UCSD-AML1 (cell line): ENCODE results near the gene NUP50.
"Not testable (repeated sequence)": the region's sequence is repeated elsewhere in the genome, so short reads cannot be mapped to it uniquely, and the experiment has no call there.

Source experiments
- DNase-seq: peaks from one replicate; lab custom pipeline; 2025; ENCODE audit not compliant: unreplicated experiment; lab: John Stamatoyannopoulos, UW

Gene NUP50

DNA sequence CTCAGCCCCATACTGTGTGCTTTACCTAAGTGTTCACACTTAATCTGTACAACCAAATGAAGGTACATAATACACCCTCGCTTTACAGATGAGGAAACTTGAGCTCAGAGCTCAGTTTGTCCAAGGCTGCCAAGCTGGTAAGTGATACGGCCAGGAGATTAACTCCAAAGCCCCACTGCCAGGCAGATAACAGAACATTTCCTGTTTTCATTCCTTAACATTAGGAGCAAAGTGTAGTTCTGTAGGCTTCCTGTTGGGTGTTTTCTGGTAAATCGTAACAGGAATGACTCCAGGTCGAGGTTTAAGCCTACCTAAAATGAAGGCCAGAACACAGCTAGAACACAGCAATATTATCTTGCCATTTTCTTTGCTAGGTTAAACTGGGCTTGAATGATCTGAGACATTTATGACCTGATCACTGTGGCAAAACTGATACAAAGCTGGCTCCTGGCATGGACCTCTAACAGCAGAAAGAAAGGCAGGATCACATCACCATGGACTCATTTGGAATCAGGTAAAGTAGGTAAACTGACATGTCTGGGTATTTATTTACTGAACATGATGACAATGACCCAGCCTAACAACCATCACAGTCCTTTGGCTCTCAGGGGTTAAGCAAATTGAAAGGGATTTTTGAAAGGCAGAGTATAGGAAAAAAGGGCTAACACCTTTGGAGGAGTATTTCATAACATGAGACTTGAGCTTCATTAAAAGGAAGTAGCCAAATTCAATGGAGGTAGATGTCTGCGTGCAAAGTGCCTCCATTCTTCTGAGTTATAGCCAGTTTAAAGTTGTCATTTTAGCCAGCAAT is 3.9 kb upstream of the NUP50 start:
- DNase-seq, result no peak

- DNase-seq, result no peak
These were observed 1.2 kb upstream of the NUP50 start for GRCh38 chr22:45162531-45162930.

DNA sequence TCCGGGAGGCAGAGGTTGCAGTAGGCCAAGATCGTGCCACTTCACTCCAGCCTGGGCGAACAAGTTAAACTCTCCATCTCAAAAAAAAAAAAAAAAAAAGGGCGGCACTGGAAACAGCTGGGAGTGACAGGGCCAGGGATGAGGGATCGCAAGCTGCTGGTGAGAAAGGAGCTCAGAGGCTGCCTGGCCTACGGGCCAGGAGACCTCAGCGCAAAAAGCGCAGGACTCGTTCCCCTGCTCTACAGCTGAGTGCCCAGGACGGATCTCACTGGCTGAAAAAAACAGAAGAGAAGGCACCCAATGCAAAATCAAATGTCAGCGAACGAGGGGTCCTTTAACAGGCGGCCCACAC is 650 bp upstream of the NUP50 start:
- no peak for DNase-seq

DNA sequence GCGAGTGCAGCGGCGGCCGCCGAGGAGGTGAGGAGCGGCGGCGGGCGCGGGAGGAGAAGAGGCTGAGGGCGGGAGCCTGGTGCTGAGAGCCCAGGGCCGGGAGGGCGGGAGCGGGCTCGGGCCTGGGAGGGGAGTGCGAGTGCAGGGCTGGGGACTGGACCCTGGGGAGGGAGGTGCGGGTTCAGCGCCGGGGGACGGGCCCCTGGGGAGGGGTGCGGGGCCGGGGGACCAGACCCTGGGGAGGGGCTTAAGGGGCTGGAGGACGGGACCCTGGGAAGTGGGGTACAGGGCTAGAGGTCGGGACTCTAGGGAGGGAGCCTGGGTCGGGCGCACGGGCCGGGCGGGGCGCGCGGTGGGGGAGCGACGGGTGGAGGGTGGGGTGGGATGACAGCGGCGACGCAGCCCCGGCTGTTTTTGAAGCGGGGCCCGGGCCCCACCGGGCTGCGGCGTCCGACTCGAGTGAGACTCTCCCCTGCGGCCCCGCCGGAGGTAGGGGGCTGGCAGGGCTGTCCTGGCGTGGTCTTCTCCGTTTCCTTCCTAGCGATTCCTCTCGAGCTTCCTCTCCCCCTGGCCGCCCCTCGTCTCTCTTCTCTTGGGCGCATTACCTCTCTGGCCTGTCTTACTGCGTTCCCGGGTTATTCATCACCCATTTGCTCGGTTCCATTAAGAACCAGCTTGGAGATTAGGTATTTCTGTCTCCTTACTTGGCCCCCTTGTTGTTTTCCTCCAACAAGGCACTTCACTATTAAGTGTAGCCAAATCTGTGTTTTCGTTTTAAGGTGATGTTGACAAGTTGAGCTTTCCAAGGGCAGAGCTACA is 754 bp downstream of the NUP50 start:
- no peak for DNase-seq

DNA sequence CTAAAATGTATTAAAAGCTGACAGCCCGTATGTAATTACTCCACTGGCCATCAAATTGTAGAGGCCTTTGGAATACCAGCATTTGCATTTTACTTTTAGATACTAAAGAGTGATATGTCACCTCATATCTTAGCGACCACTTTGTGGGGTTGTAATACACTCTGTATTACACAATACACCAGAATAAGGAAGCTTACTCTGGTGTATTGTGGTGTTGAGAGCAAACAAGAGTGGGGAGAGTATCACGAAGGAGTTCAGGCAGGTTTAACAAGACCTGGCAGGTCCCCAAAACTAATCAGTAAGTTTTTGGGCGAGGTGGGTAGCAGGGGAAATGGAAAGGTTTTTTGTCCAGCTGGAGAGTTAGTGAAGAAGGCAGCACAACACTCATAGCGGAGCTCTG is 3.2 kb downstream of the NUP50 start:
- no peak for DNase-seq

- DNase-seq, result no peak
These were observed 6.1 kb downstream of the NUP50 start for GRCh38 chr22:45169591-45170466.

GRCh38 chr22:45171830-45172229 is 8.1 kb downstream of the NUP50 start:
- DNase-seq, result no peak

DNA sequence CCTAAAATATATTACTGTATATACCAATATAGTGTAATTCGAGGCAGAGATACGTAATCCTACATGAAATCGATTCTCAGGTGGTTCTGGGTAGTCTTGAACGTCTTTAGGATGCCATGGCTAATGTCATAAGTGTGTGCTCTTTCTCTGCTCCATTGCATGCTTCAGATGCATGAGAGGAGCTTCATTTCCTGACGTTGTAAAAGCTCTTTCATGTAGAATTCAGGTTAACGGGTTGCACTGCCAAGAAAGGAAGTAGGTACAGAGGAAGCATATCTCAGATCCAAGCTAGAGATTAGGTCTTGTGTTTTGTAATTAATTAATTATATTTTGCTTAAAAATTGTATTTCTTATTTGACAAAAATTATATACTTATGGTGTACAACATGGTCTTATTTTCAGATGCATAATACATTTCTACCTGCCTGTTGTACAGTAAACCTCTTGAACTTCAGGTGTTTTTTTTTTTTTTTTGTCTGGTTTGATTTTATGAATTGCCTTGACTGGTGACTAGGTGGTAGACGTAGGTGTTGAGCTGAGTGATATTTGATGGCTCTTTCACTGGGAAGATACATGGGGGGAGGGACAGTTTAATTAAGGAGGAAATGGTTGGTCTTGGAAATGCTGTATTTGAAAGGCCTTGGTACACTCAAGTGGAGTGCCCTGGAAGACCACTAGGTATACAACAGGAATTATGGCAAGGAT is 9.3 kb downstream of the NUP50 start:
- no peak for DNase-seq

GRCh38 chr22:45179276-45180049 is 15.7 kb downstream of the NUP50 start:
- DNase-seq, result no peak

DNA sequence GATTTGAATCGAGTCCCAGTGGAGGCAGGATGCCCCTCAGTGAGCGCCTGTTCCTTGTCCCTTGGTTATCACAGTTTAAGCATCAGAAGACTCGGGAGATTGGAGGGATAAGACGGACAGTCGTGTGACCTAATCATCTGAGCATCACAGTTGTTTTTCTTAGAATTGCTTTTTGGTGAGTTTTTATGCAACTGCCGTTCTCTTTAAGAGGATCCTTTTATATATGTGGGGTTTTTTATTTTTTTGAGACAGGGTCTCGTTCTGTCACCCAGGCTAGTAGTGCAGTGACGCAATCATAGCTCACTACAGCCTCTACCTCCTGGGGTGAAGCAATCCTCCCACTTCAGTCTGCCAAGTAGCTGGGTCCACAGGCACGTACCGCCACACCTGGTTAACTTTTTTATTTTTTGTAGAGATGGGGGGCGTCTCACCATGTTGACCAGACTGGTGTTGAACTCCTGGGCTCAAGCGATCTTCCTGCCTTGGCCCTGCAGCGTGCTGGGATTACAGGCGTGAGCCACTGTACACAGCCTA is 16.5 kb downstream of the NUP50 start:
- DNase-seq, result no peak

- DNase-seq, result no peak
These were observed 17.5 kb downstream of the NUP50 start for GRCh38 chr22:45181240-45181639.

DNA sequence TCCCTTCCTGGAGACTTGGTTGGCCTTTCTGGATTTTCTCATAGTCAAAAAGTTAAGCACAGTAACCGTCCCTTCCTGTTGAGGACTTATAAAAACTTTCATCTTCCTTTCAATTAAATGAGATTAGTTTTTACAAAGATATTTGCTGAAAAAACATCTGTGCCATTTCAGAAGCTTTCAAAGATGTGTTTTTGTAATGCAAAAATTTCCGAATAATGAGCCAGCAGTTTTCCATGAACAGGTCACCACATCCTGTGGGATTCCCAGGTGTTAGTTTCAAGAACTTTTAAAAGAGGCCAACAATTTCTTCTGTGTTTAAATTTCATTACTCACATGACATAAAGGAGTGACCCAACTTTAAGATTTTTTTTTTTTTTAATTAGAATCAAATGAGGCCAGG is 18.0 kb downstream of the NUP50 start:
- DNase-seq, result no peak

- no peak for DNase-seq
These were observed 20.2 kb downstream of the NUP50 start for GRCh38 chr22:45183974-45184373.

DNA sequence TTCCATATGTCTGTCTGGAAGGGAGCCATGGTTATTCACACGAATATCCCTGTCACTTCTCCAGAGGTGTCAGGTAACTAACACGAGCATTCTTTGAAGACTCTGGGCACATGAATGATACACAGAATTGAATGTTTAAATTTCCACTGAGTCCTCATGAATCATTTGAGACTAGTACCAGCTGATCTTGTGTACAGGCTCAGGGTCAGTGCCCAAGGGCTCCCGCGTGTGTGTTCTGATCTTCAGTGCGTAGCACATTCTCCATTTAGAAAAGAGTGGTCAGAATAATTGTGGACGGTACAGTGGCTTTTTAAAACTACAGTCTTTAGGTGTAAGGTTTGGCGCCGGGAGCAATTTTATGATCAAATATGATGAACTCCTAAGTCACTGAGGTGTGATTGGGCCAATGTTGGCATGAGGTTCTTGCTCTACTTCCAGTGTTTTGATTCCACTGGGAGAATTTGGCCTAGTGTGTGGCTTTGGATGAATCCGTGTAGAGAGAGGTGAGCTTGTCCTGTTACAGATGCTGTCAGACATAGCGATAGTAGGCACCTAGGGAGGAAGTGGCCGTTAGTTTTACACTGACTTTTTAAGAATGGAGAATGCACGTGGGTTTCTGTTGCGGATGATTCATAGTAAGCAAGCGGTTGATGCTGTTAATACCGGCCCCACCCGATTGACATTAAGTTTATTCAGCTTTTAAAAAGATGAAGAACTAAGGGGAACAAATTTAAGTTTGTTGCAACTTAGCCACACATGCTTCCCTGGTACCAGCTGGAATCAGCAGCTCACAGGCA is 22.2 kb downstream of the NUP50 start:
- DNase-seq, result no peak

DNA sequence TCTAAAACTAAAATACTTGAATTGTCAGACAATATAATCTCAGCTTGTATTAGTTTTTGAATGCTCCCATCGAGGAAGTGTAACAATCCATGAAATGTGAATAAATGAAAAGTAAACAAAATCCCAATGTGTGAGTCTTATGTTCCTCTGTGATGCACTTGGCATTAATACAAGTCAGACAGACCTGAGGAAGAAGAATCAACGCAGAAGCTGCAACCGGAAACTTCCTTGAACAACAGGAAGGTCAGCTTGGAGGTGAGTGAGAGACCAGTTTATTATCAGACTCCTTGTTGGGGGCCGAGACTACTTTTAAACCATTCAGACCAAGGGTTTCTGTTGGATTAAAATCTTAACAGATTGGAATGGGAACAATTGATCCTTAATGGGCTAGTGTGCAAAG is 24.2 kb downstream of the NUP50 start:
- no peak for DNase-seq

DNA sequence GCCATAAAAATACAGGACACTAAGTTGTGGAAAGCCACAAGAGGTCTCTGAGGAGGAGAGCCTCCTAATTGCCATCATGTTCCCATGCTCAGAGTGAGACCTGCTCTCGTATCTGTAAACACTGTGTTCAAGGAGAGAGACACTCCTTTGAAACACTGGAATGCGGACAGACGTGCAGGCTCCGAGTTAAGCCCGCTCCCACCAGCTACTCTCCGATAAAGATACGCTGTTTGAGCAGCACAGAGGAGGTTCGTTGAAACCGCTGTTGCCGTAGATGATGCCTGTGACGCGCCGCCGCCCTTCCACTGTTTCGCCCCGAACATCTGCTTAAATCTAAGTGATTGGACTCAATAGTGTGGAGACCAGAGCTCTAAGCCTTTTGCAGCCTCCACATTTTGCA is 25.1 kb downstream of the NUP50 start:
- no peak for DNase-seq

- DNase-seq, result no peak
These were observed 26.6 kb downstream of the NUP50 start for GRCh38 chr22:45190202-45190872.

DNA sequence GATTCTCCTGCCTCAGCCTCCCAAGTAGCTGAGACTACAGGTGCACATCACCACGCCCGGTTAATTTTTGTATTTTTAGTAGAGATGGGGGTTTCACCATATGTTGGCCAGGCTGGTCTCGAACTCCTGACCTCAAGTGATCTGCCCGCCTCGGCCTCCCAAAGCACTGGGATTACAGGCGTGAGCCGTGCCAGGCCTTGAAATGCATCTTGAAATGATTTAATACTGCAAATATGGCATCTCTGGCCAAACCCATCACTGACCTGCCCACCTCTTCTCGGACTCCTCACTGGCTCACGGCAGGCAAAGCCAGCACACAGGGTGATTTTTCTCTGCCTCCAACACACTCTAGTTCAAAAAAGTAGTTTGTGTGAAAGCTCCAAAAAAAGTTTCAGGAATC is 28.0 kb downstream of the NUP50 start:
- DNase-seq, result not testable (repeated sequence)
